ENCODE results near the gene TDRD10. TPM values are rescaled to one million over a fixed set of nuclear protein-coding genes. Genes with fewer than 3 reads are reported as not detected.

TDRD10 gene, protein sequence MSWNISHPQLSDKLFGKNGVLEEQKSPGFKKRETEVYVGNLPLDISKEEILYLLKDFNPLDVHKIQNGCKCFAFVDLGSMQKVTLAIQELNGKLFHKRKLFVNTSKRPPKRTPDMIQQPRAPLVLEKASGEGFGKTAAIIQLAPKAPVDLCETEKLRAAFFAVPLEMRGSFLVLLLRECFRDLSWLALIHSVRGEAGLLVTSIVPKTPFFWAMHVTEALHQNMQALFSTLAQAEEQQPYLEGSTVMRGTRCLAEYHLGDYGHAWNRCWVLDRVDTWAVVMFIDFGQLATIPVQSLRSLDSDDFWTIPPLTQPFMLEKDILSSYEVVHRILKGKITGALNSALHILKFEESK
- total RNA-seq = not detected

DNA sequence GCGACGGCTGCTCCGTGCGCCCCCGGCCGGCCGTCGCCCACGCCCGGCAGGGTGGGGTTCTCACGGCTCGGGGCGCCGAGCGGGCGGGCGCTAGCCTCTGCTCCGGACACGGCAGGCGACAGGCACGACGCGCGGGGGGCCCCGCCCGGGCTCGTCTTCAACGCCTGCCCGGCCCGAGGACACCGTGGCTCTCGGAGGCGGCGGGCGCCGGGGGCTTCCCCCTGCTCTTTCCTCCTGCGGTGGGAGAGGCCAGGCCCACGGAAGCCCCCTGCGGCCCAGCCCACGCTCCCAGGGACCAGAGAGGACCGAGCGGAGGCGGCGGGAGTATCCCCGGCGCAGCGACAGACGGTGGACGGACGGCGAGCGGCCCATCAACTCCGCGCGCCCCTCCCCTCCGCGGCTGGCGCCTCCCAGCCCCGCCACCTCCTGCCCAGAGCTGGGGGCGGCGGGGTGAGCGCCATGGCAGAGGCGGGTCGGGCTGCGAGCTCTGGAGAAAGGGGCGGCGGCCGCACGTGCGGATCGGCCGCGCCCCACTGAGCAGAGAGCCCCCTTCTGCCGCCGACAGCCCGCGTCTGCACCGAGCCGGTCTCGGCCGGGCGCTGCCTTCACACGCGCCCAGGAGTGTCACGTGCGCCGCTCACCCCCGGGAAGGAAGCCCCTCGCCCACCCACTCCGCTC lies at the start of gene TDRD10, which contains the start of gene SHE:
TSS of gene TDRD10 (plus strand) at position 154 of the 678 bp plus-strand sequence. CDS start 4,685 bp downstream, outside the sequence.
TSS of gene SHE (minus strand) at position 347 of the 678 bp plus-strand sequence. CDS start 386 bp downstream, outside the sequence.
- Mint-ChIP-seq H3K27me3 (peaks cover 67% of the 10 kb centered on the region), H3K4me1 (peaks cover 6% of the 10 kb centered on the region), H3K4me3 (peak within 1 kb of the TSS; percentile 51), H3K9me3 (no peaks in the 10 kb centered on the region), H3K36me3 (no peaks in the 10 kb centered on the region), H3K27ac (no peak within 1 kb of the TSS)
- peak; percentile 24 for DNase-seq

DNA sequence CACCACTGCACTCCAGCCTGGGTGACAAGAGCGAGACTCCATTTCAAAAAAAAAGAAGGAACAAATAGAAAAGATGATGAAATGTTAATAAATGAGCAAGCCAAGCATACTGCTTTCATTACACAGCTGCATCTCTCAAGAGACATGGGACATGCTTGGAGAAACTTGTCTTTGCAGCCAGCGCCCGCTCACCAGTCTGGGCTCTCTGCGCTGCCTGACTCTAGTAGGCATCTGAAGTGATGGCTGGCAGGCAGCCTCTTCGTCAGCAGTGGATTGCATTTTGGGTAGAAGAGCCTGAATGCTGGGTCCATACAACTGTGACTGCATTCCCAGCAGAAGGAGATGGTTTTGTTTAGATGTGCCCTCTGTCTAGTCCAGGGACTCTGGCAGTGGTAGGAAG lies 48.9 kb upstream of the TDRD10 start:
- Mint-ChIP-seq H3K4me3 (no peak overlapping the region), H3K4me1 (peaks cover 15% of the 10 kb centered on the region), H3K9me3 (no peaks in the 10 kb centered on the region), H3K27ac (no peak overlapping the region), H3K36me3 (peaks cover 35% of the 10 kb centered on the region), H3K27me3 (no peaks in the 10 kb centered on the region)
- DNase-seq = no peak

DNA sequence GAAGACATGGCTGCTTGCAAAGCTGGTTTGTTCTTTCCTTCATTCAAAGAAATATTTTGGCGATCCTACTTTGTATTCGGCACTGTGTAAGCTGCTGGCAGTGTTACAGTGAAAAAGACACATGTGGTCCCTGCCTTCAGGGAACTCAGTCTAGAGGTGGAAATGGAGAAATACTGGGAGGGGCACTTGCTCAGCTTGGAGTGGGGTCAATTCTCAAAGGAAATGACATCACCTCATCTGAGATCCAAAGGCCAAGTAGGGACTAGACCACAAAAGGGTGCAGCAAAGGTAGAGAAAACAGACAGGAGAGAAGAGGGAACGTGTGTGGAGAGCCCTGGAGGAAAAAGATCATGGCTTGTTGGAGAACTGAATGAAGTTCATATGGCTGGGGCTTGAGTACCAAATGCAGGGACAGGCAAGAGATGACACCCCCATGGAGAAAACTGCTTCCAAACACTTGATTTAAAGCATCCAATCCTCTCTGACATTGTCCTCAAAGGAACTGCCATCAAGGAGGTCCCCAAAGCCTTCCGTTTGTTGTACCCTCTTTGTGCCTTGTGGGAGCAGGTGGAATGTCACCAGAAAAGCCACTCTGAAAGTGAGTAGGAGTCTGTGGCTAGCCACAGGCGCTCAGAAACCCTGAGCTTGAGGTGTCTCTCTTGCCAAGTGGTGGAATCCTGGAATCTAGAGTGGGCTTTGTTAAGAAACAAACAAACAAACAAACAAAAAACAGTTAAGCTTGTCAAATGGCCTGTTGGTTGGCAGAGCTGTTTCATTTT lies 48.3 kb upstream of the TDRD10 start:
- peaks cover 37% of the 10 kb centered on the region for H3K36me3 Mint-ChIP-seq
- H3K27me3 Mint-ChIP-seq = no peaks in the 10 kb centered on the region
- peaks cover 15% of the 10 kb centered on the region for H3K4me1 Mint-ChIP-seq
- no peak overlapping the region for H3K27ac Mint-ChIP-seq
- H3K4me3 Mint-ChIP-seq = no peak overlapping the region
- no peaks in the 10 kb centered on the region for H3K9me3 Mint-ChIP-seq
- DNase-seq = no peak

DNA sequence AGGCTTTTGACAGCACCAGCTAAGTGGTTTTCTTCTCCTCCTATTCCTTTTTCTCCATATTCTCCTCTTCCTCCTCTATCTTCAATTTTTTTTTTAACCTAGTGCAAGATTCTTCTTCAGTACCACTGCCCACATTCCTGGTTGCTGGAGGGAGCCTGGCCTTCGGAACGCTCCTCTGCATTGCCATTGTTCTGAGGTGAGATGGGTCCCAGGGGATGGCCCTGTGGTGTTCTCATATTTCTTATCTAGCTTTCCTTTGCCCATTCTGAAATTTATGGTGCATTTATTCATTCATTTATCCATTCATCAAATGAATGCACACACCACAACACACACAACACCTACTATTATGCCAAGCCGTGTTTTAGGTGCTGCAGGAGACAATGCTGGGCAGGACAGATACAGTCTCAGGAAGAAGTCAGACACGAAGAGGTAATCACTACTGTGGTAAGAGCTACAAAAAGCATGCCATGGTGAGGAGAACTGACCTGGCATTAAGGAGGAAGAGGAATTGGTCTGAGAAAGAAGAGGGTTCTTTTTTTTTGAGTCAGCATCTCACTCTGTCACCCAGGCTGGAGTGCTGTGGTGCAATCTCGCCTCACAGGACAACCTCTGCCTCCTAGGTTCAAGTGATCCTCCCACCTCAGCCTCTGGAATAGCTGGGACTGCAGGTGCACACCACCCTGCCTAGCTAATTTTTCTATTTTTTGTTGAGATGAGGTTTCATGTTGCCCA lies 47.5 kb upstream of the TDRD10 start:
- H3K27ac Mint-ChIP-seq = no peak overlapping the region

DNA sequence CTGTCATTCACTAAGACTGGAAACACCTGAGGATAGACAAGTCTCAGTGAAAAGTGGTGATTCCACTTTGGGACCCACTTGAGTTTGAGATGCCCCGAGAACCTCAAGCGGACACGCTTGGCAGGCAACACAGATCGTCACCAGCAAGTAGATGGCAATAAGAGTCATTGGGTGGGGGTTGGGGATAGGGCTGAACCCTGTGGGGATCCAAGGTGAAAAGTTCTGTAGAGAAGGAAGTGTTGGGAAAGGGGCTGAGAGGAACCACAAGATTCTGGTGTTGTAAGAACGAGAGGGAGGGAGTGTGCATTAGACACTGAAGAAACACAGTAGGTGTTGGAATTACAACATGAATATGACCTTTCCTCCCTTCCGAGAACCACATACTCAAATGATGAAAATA lies 45.4 kb upstream of the TDRD10 start:
- DNase-seq = no peak
- H3K27ac Mint-ChIP-seq = no peak overlapping the region
- no peaks in the 10 kb centered on the region for H3K9me3 Mint-ChIP-seq
- no peak overlapping the region for H3K4me3 Mint-ChIP-seq
- H3K4me1 Mint-ChIP-seq = peaks cover 19% of the 10 kb centered on the region
- H3K27me3 Mint-ChIP-seq = no peaks in the 10 kb centered on the region
- peaks cover 34% of the 10 kb centered on the region for H3K36me3 Mint-ChIP-seq

More for the DNA sequence above, 47.5 kb upstream of the TDRD10 start:
- Mint-ChIP-seq H3K4me1 (peaks cover 15% of the 10 kb centered on the region), H3K9me3 (no peaks in the 10 kb centered on the region), H3K36me3 (peaks cover 37% of the 10 kb centered on the region), H3K27me3 (no peaks in the 10 kb centered on the region), H3K4me3 (no peak overlapping the region)
- no peak for DNase-seq

DNA sequence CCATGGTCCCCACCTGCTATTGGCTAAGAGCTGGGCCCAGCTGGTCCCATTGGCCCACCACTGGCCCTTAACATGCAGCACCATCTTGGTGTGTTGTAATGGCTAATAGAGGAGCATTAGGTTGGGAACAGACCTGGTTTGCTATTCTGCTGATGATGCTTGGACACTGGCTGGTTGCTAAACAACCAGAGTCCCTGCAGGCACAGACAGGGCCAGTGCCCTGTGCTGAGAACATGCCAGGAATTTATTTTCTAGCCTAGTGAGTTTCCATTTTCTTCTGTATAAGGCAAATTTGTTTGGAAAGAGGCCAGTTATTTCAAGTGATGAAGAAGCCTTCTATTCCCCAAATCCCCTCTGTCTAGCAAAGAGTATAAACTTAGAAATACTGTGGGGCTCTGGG lies 42.9 kb upstream of the TDRD10 start:
- Mint-ChIP-seq H3K36me3 (peaks cover 14% of the 10 kb centered on the region), H3K9me3 (no peaks in the 10 kb centered on the region), H3K27me3 (no peaks in the 10 kb centered on the region), H3K4me3 (no peak overlapping the region), H3K27ac (no peak overlapping the region), H3K4me1 (peaks cover 26% of the 10 kb centered on the region)
- DNase-seq = no peak

DNA sequence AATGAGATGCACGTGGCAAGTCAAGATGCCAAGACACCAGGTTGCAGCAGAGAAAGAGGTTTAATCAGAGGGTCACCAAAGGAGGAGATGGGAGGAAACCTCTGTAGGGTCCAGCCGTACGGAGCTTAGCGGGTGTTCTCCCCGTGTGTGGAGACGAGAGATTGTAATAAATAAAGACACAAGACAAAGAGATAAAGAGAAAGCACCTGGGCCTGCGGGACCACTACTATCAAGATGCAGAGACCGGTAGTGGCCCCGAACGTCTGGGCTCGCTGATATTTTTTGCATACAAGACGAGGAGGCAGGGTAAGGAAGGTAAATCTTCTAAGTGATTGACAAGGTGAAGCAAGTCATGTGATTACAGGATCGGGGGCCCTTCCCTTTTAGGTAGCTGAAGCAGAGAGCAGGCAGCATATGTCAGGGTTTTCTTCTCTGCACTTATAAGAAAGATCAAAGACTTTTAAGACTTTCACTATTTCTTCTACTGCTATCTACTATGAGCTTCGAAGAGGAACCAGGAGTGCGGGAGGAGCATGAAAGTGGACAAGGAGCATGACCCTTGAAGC lies 41.2 kb upstream of the TDRD10 start:
- Mint-ChIP-seq H3K9me3 (no peaks in the 10 kb centered on the region), H3K4me3 (no peak overlapping the region), H3K36me3 (peaks cover 10% of the 10 kb centered on the region), H3K4me1 (peaks cover 25% of the 10 kb centered on the region), H3K27ac (no peak overlapping the region), H3K27me3 (no peaks in the 10 kb centered on the region)
- DNase-seq = no peak

DNA sequence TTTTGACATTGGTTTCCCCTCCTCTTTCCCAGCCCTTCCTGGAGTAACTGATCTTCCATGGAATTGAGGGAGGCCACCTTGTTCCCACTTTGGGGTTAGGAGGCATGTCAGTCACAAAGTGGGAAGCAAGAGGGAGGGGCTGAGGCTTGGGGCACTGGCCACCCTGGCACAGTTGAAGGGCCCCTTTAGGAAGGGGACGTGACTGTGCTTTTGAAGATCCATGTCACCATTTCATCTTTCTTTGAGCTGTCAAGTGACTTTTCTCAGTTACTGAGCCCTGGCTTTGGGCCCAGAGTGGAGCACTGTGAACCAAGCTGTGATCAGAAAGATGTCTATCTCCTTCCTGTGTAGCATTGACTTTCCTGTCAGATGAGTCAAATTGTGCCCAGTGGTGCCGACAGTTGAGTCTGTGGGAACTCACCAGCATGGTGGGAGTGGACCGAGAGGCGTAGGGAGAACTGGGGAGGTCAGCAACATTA lies 38.5 kb upstream of the TDRD10 start:
- H3K27ac Mint-ChIP-seq = peak overlapping the region; percentile 32
- H3K9me3 Mint-ChIP-seq = no peaks in the 10 kb centered on the region
- H3K36me3 Mint-ChIP-seq = no peaks in the 10 kb centered on the region
- no peaks in the 10 kb centered on the region for H3K27me3 Mint-ChIP-seq
- peaks cover 31% of the 10 kb centered on the region for H3K4me1 Mint-ChIP-seq
- DNase-seq = peak; percentile 38
- H3K4me3 Mint-ChIP-seq = no peak overlapping the region

DNA sequence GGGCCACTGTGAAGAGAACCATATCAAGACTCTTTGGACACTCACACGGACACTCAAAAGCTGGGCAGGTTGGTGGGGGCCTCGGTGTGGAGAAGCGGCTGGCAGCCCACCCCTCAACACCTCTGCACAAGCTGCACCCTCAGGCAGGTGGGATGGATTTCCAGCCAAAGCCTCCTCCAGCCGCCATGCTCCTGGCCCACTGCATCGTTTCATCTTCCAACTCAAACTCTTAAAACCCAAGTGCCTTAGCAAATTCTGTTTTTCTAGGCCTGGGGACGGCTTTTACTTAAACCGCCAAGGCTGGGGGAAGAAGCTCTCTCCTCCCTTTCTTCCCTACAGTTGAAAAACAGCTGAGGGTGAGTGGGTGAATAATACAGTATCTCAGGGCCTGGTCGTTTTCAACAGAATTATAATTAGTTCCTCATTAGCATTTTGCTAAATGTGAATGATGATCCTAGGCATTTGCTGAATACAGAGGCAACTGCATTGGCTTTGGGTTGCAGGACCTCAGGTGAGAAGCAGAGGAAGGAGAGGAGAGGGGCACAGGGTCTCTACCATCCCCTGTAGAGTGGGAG lies 36.3 kb upstream of the TDRD10 start:
- Mint-ChIP-seq H3K27ac (no peak overlapping the region), H3K36me3 (no peaks in the 10 kb centered on the region), H3K9me3 (no peaks in the 10 kb centered on the region), H3K27me3 (no peaks in the 10 kb centered on the region), H3K4me1 (peaks cover 27% of the 10 kb centered on the region), H3K4me3 (no peak overlapping the region)
- no peak for DNase-seq

DNA sequence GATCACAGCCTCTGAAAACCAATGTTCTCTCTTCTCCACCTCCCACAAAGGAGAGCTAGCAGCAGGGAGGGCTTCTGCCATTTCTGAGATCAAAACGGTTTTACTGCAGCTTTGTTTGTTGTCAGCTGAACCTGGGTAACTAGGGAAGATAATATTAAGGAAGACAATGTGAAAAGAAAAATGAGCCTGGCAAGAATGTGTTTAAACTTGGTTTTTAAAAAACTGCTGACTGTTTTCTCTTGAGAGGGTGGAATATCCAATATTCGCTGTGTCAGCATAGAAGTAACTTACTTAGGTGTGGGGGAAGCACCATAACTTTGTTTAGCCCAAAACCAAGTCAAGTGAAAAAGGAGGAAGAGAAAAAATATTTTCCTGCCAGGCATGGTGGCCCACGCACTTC lies 35.8 kb upstream of the TDRD10 start:
- Mint-ChIP-seq H3K27me3 (no peaks in the 10 kb centered on the region), H3K27ac (no peak overlapping the region), H3K9me3 (no peaks in the 10 kb centered on the region), H3K4me1 (peaks cover 27% of the 10 kb centered on the region), H3K4me3 (no peak overlapping the region), H3K36me3 (no peaks in the 10 kb centered on the region)
- no peak for DNase-seq

DNA sequence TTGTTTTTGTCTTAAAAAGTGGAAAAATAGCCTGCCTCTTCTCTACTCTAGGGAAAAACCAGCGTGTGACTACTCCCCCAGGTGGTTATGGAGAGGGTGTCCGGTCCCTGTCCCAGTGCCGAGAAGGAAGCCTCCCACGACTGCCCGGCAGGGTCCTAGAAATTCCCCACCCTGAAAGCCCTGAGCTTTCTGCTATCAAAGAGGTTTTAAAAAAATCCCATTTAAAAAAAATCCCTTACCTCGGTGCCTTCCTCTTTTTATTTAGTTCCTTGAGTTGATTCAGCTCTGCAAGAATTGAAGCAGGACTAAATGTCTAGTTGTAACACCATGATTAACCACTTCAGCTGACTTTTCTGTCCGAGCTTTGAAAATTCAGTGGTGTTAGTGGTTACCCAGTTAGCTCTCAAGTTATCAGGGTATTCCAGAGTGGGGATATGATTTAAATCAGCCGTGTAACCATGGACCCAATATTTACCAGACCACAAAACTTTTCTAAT lies 35.0 kb upstream of the TDRD10 start:
- no peak overlapping the region for H3K27ac Mint-ChIP-seq
- no peaks in the 10 kb centered on the region for H3K9me3 Mint-ChIP-seq
- H3K4me3 Mint-ChIP-seq = no peak overlapping the region
- no peaks in the 10 kb centered on the region for H3K36me3 Mint-ChIP-seq
- H3K27me3 Mint-ChIP-seq = no peaks in the 10 kb centered on the region
- no peak for DNase-seq
- H3K4me1 Mint-ChIP-seq = peaks cover 27% of the 10 kb centered on the region

DNA sequence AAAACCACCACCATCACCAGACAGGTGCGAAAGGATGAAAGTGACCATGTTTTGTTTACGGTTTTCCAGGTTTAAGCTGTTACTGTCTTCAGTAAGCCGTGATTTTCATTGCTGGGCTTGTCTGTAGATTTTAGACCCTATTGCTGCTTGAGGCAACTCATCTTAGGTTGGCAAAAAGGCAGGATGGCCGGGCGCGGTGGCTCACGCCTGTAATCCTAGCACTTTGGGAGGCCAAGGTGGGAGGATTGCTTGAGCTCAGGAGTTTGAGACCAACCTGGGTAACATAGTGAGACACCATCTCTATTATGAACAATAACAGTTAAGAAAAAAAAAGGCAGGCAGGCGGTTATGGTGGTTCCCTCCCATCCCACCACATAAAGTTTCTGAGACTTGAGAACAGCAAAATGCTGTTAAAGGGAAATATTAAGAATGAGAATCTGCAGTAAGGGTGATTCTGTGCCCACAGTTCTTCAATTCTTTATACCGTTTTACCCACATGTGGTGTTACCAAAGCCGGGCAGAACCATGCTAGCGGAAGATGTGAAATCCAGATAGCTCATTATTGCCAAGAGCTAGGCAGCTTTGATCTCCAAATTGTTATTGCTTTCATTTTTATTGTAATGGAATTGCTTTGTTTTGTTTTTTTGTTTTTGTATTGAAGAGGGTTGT lies 34.5 kb upstream of the TDRD10 start:
- H3K4me1 Mint-ChIP-seq = peaks cover 25% of the 10 kb centered on the region
- H3K36me3 Mint-ChIP-seq = no peaks in the 10 kb centered on the region
- H3K27me3 Mint-ChIP-seq = no peaks in the 10 kb centered on the region
- no peak overlapping the region for H3K27ac Mint-ChIP-seq
- H3K9me3 Mint-ChIP-seq = no peaks in the 10 kb centered on the region
- no peak for DNase-seq
- no peak overlapping the region for H3K4me3 Mint-ChIP-seq

DNA sequence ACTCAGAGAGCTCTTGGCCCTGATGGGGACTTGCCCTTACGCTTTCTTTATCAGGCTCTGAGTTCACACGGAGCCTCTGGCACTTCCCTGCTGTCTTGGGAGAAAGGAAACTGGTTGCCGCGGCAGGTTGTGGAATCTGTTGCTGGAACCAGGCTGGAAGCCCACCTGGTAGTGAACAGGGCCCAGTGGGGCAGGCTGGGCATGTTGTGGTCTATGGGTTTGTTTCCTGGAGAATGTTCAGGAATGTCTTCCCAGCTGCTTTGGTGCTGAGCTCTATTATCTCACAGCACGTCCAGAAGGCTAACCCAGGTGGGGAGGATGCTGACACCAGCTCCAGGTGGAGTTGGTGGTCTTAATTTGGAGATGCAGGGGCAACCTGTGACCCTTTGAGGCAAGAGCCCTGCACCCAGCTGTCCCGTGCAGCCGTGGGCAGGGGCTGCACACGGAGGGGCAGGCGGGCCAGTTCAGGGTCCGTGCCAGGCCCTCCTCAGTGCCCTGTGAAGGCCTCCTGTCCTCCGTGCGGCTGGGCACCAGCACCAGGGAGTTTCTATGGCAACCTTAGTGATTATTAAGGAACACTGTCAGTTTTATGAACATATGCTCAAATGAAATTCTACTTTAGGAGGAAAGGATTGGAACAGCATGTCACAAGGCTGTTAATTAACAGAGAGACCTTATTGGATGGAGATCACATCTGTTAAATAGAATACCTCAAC lies 33.3 kb upstream of the TDRD10 start:
- Mint-ChIP-seq H3K4me1 (peaks cover 16% of the 10 kb centered on the region), H3K4me3 (no peak overlapping the region), H3K27me3 (no peaks in the 10 kb centered on the region)

More for the DNA sequence above, 33.3 kb upstream of the TDRD10 start:
- no peak for DNase-seq
- H3K27ac Mint-ChIP-seq = no peak overlapping the region
- H3K36me3 Mint-ChIP-seq = no peaks in the 10 kb centered on the region
- no peaks in the 10 kb centered on the region for H3K9me3 Mint-ChIP-seq

Data from activated naive CD8-positive, alpha-beta T cell treated with anti-CD3 and anti-CD28 coated beads for 36 hours (primary cell).